Muscle layer of duodenum (tissue), 2 donors: Measurements from ENCODE around the gene GNAL.

Source experiments
- H3K27ac ChIP-seq: one replicate; pipeline ENCODE4 v1.7.0; 2013; ENCODE audit warnings: mild to moderate bottlenecking, low read length
- H3K27me3 ChIP-seq: one replicate; pipeline ENCODE4 v1.7.0; 2013; ENCODE audit warnings: low read depth, mild to moderate bottlenecking, control low read depth, low read length
- H3K36me3 ChIP-seq, 2 donors: one replicate each; pipeline ENCODE4 v1.7.0; 2013; ENCODE audit warnings: low read length in 2 of 2, control low read depth in 1 of 2, mild to moderate bottlenecking in 1 of 2; ENCODE audit not compliant: insufficient read depth in 2 of 2, control insufficient read depth in 1 of 2
- H3K4me1 ChIP-seq, 2 donors: one replicate each; pipeline ENCODE4 v1.7.0; 2013; ENCODE audit warnings: low read length in 2 of 2, mild to moderate bottlenecking in 2 of 2, control low read depth in 1 of 2, moderate library complexity in 1 of 2; ENCODE audit not compliant: insufficient read depth in 2 of 2, control insufficient read depth in 1 of 2
- H3K4me3 ChIP-seq, 2 donors: one replicate each; pipeline ENCODE4 v1.7.0; 2013; ENCODE audit warnings: low read length in 2 of 2, low read depth in 1 of 2, mild to moderate bottlenecking in 1 of 2
- H3K9me3 ChIP-seq, 2 donors: one replicate each; pipeline ENCODE4 v1.7.0; 2013; ENCODE audit warnings: low read length in 2 of 2, control low read depth in 1 of 2, mild to moderate bottlenecking in 1 of 2; ENCODE audit not compliant: control insufficient read depth in 1 of 2
- donor health status: healthy.

GNAL gene

GRCh38 chr18:11811009-11811408 lies 121.9 kb downstream of the GNAL start:
- no peaks in the 10 kb centered on the region for H3K4me1 ChIP-seq
- H3K27me3 ChIP-seq = no peaks in the 10 kb centered on the region
- H3K4me3 ChIP-seq = no peak overlapping the region
- no peaks in the 10 kb centered on the region for H3K9me3 ChIP-seq
- H3K36me3 ChIP-seq = no peaks in the 10 kb centered on the region
- H3K27ac ChIP-seq = no peak overlapping the region

- H3K36me3 ChIP-seq = no peaks in the 10 kb centered on the region
- no peak overlapping the region for H3K27ac ChIP-seq
- H3K9me3 ChIP-seq = peaks cover 0 to 3% of the 10 kb centered on the region in 2 donors
- H3K4me3 ChIP-seq = no peak overlapping the region
- H3K27me3 ChIP-seq = no peaks in the 10 kb centered on the region
- H3K4me1 ChIP-seq = no peaks in the 10 kb centered on the region
These were observed 128.2 kb downstream of the GNAL start for GRCh38 chr18:11817229-11817628.

GRCh38 chr18:11818486-11819203 lies 129.6 kb downstream of the GNAL start:
- no peak overlapping the region for H3K27ac ChIP-seq
- H3K4me1 ChIP-seq = no peaks in the 10 kb centered on the region
- no peak overlapping the region for H3K4me3 ChIP-seq
- H3K27me3 ChIP-seq = no peaks in the 10 kb centered on the region
- no peaks in the 10 kb centered on the region for H3K36me3 ChIP-seq
- H3K9me3 ChIP-seq = peaks cover 0 to 3% of the 10 kb centered on the region in 2 donors

GRCh38 chr18:11819938-11820337 lies 130.9 kb downstream of the GNAL start:
- Histone ChIP-seq H3K27ac (no peak overlapping the region), H3K4me1 (no peaks in the 10 kb centered on the region), H3K36me3 (no peaks in the 10 kb centered on the region), H3K4me3 (no peak overlapping the region), H3K9me3 (peaks cover 0 to 3% of the 10 kb centered on the region in 2 donors), H3K27me3 (no peaks in the 10 kb centered on the region)

- Histone ChIP-seq H3K27me3 (no peaks in the 10 kb centered on the region), H3K4me3 (no peak overlapping the region), H3K9me3 (peaks cover 0 to 3% of the 10 kb centered on the region in 2 donors), H3K4me1 (no peaks in the 10 kb centered on the region), H3K27ac (no peak overlapping the region), H3K36me3 (no peaks in the 10 kb centered on the region)
These were observed 131.6 kb downstream of the GNAL start for GRCh38 chr18:11820697-11821096.

- Histone ChIP-seq H3K9me3 (peaks cover 0 to 3% of the 10 kb centered on the region in 2 donors), H3K36me3 (no peaks in the 10 kb centered on the region), H3K4me1 (no peaks in the 10 kb centered on the region), H3K27me3 (no peaks in the 10 kb centered on the region), H3K27ac (no peak overlapping the region), H3K4me3 (no peak overlapping the region)
These were observed 132.1 kb downstream of the GNAL start for GRCh38 chr18:11821208-11821607.

GRCh38 chr18:11821643-11822237 lies 132.7 kb downstream of the GNAL start:
- Histone ChIP-seq H3K4me3 (no peak overlapping the region), H3K27ac (no peak overlapping the region), H3K4me1 (no peaks in the 10 kb centered on the region), H3K27me3 (no peaks in the 10 kb centered on the region), H3K36me3 (no peaks in the 10 kb centered on the region), H3K9me3 (peaks cover 0 to 3% of the 10 kb centered on the region in 2 donors)

GRCh38 chr18:11823545-11823944 lies 134.5 kb downstream of the GNAL start:
- Histone ChIP-seq H3K27ac (no peak overlapping the region), H3K4me3 (no peak overlapping the region), H3K4me1 (no peaks in the 10 kb centered on the region), H3K9me3 (peaks cover 0 to 3% of the 10 kb centered on the region in 2 donors), H3K27me3 (no peaks in the 10 kb centered on the region), H3K36me3 (no peaks in the 10 kb centered on the region)

GRCh38 chr18:11826836-11827235 lies 137.8 kb downstream of the GNAL start:
- Histone ChIP-seq H3K4me3 (no peak overlapping the region), H3K27ac (no peak overlapping the region), H3K36me3 (no peaks in the 10 kb centered on the region), H3K9me3 (no peaks in the 10 kb centered on the region), H3K4me1 (no peaks in the 10 kb centered on the region), H3K27me3 (no peaks in the 10 kb centered on the region)

- H3K4me3 ChIP-seq = no peak overlapping the region
- H3K4me1 ChIP-seq = no peaks in the 10 kb centered on the region
- H3K36me3 ChIP-seq = no peaks in the 10 kb centered on the region
- no peaks in the 10 kb centered on the region for H3K27me3 ChIP-seq
- H3K9me3 ChIP-seq = no peaks in the 10 kb centered on the region
- no peak overlapping the region for H3K27ac ChIP-seq
These were observed 139.8 kb downstream of the GNAL start for GRCh38 chr18:11828786-11829432.

GRCh38 chr18:11830585-11830984 lies 141.5 kb downstream of the GNAL start:
- Histone ChIP-seq H3K9me3 (no peaks in the 10 kb centered on the region), H3K27ac (no peak overlapping the region), H3K36me3 (no peaks in the 10 kb centered on the region)

More at GRCh38 chr18:11830585-11830984, 141.5 kb downstream of the GNAL start:
- H3K4me1 ChIP-seq = no peaks in the 10 kb centered on the region
- no peak overlapping the region for H3K4me3 ChIP-seq
- no peaks in the 10 kb centered on the region for H3K27me3 ChIP-seq
